ENCODE data around the gene NADK2. TPM values are rescaled to one million over a fixed set of nuclear protein-coding genes. Genes with fewer than 3 reads are reported as not detected.

NADK2 gene
- total and polyA plus RNA-seq, 2 donors (not counting 3 experiments of a cell fraction or from before 2014, with no cell fraction given): 4.0 to 20.3 TPM

DNA sequence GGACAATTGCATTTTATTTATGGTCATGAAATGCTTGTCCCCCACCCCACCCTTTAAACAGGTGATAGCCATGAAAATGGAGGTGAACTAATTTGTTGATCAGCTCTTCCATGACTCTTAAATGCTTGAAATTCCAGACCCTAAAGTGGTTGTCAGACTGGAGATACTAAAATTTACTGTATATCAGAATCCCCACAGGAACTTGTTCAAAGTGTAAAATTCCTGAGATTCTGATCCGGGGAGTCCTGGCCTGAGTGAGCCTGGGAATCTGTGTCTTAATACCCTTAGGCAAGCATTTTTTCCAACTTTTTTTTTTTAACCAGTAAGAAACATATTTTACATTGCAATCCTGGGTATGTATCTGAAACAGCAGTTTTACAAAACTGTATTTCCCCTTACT lies 85.1 kb downstream of the NADK2 start:
- TF ChIP-seq GATA2 (IDR thresholded peaks at IDR 0.05; ENCODE audit: insufficient read depth, insufficient read length, low read depth, low read length) (no peak), POLR2AphosphoS5 (IDR thresholded peaks at IDR 0.05; ENCODE audit: insufficient read depth, low read depth, low read length) (no peak), MYC (IDR thresholded peaks at IDR 0.05; ENCODE audit: low read depth, low read length) (no peak), POLR2A (IDR thresholded peaks at IDR 0.05; ENCODE audit: low read depth, low read length) (no peak), JUN (IDR thresholded peaks at IDR 0.05; ENCODE audit: borderline replicate concordance, insufficient read depth, insufficient read length, low read depth) (no peak), EZH2 (IDR thresholded peaks at IDR 0.05; ENCODE audit: borderline replicate concordance, low read depth, low read length, severe bottlenecking) (no peak), FOS (IDR thresholded peaks at IDR 0.05; ENCODE audit: borderline replicate concordance, insufficient read depth, low read length) (no peak)
- TF ChIP-seq, protein P1, sequence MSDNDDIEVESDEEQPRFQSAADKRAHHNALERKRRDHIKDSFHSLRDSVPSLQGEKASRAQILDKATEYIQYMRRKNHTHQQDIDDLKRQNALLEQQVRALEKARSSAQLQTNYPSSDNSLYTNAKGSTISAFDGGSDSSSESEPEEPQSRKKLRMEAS (IDR thresholded peaks at IDR 0.05; ENCODE audit: insufficient read depth, insufficient read length): no peak
- TF ChIP-seq, protein P2, sequence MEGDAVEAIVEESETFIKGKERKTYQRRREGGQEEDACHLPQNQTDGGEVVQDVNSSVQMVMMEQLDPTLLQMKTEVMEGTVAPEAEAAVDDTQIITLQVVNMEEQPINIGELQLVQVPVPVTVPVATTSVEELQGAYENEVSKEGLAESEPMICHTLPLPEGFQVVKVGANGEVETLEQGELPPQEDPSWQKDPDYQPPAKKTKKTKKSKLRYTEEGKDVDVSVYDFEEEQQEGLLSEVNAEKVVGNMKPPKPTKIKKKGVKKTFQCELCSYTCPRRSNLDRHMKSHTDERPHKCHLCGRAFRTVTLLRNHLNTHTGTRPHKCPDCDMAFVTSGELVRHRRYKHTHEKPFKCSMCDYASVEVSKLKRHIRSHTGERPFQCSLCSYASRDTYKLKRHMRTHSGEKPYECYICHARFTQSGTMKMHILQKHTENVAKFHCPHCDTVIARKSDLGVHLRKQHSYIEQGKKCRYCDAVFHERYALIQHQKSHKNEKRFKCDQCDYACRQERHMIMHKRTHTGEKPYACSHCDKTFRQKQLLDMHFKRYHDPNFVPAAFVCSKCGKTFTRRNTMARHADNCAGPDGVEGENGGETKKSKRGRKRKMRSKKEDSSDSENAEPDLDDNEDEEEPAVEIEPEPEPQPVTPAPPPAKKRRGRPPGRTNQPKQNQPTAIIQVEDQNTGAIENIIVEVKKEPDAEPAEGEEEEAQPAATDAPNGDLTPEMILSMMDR (IDR thresholded peaks at IDR 0.05; ENCODE audit: extremely low read depth in 1 of 2, insufficient read depth in 1 of 2, low read depth in 1 of 2, low read length in 2 of 2): no peak
- no peak for DNase-seq (ENCODE audit: low read depth, low spot score)
- no peaks in the 10 kb centered on the region for H4K20me1 ChIP-seq (replicated peaks; ENCODE audit: control insufficient read depth, extremely low read depth, insufficient read depth, low read length)
- H3K27ac ChIP-seq (ENCODE audit: insufficient read depth, low read depth, low read length): no peak overlapping the region
- no peak for FAIRE-seq
- no TSS peak for BruUV-seq (replicated peaks)
- H2AFZ ChIP-seq (ENCODE audit: low read depth, low read length): no peak overlapping the region
- H3K79me2 ChIP-seq (ENCODE audit: control insufficient read depth, insufficient read depth, low read length): peaks cover 29% of the 10 kb centered on the region
- intact Hi-C loops (cut with micrococcal nuclease): no loop called here
- ChIA-PET CTCF (interaction anchor here (1.4 kb wide), 1 partner anchor 10 kb away, joined by 3 read pairs; no protein-coding TSS in a partner anchor), POLR2A (no interaction called here)
- H3K27me3 ChIP-seq (ENCODE audit: control insufficient read depth in 2 of 2, insufficient read depth in 2 of 2, low read length in 2 of 2): no peaks in the 10 kb centered on the region
- peaks cover 2% of the 10 kb centered on the region in 2 experiments for H3K36me3 ChIP-seq (ENCODE audit: control insufficient read depth in 2 of 2, extremely low read depth in 1 of 2, insufficient read depth in 2 of 2, low read length in 2 of 2)
- no peak overlapping the region for H3K9ac ChIP-seq (replicated peaks; ENCODE audit: extremely low read depth, insufficient read depth, low read length)
- H3K9me1 ChIP-seq (replicated peaks; ENCODE audit: control insufficient read depth, extremely low read depth, insufficient read depth, low read length): no peaks in the 10 kb centered on the region
- dilution Hi-C loops (cut with MboI; ENCODE audit: extremely low pct_ligation_motif_present, low sequenced_read_pairs): no loop called here
- H3K4me1 ChIP-seq (ENCODE audit: control insufficient read depth, extremely low read depth, insufficient read depth, low read length): peaks cover 14% of the 10 kb centered on the region
- no peak overlapping the region for H3K4me2 ChIP-seq (ENCODE audit: insufficient read depth, low read length)
- H3K4me3 ChIP-seq (replicated peaks in 1 of 3; ENCODE audit: insufficient read depth in 1 of 3, low read depth in 1 of 3, low read length in 3 of 3): no peak overlapping the region
- no peaks in the 10 kb centered on the region for H3K9me3 ChIP-seq (replicated peaks; ENCODE audit: control insufficient read depth, insufficient read depth, low read length)

Measured in endothelial cell of umbilical vein (primary cell).